GM23338 (cell line): ENCODE data around the gene TMPRSS9. TPM values are rescaled to one million over a fixed set of nuclear protein-coding genes. Genes with fewer than 3 reads are reported as not detected.

Experiments
- ATAC-seq: fragments of 200-7000 bp; cut with Tn5 transposase; 3 replicates; pipeline ENCODE4 v1.9.1; 2020
- DNase-seq: peaks from one replicate; pipeline ENCODE4 v3.0.0-alpha.2; 2015; ENCODE audit warnings: low spot score
- H2AFZ ChIP-seq: fragments of 200-600 bp; sonication (generic); 2 replicates; pipeline ENCODE4 v1.8.0; 2016; ENCODE audit warnings: antibody characterized with exemption, mild to moderate bottlenecking, moderate library complexity
- H3F3A ChIP-seq: fragments of 200-600 bp; sonication (generic); replicated peaks from 2 replicates; pipeline ENCODE4 v1.8.0; 2017; ENCODE audit warnings: antibody characterized with exemption, mixed run types, low read depth
- H3K27ac ChIP-seq: fragments of 200-600 bp; sonication (generic); 2 replicates; pipeline ENCODE4 v1.6.1; 2016; ENCODE audit warnings: low read depth
- H3K27me3 ChIP-seq: fragments of 200-600 bp; sonication (generic); 2 replicates; pipeline ENCODE4 v1.8.0; 2016; ENCODE audit warnings: mild to moderate bottlenecking, mixed run types, moderate library complexity; ENCODE audit not compliant: insufficient read depth
- H3K36me3 ChIP-seq: fragments of 200-600 bp; sonication (generic); 2 replicates; pipeline ENCODE4 v1.8.0; 2016; ENCODE audit warnings: mild to moderate bottlenecking; ENCODE audit not compliant: insufficient read depth
- H3K4me1 ChIP-seq: fragments of 200-600 bp; sonication (generic); 2 replicates; pipeline ENCODE4 v1.8.0; 2016; ENCODE audit warnings: mild to moderate bottlenecking, moderate library complexity; ENCODE audit not compliant: insufficient read depth
- H3K4me2 ChIP-seq: fragments of 200-600 bp; sonication (generic); 2 replicates; pipeline ENCODE4 v1.7.1; 2017; ENCODE audit warnings: mixed run types
- H3K4me3 ChIP-seq: fragments of 200-600 bp; sonication (generic); 2 replicates; pipeline ENCODE4 v1.6.1; 2016; ENCODE audit warnings: mixed run types
- H3K79me2 ChIP-seq: fragments of 200-600 bp; sonication (generic); replicated peaks from 2 replicates; pipeline ENCODE4 v1.8.0; 2017; ENCODE audit warnings: mild to moderate bottlenecking; ENCODE audit not compliant: insufficient read depth
- H3K9me2 ChIP-seq: fragments of 200-600 bp; sonication (generic); 2 replicates; pipeline ENCODE4 v1.8.0; 2017; ENCODE audit not compliant: insufficient read depth
- H4K20me1 ChIP-seq: fragments of 200-600 bp; sonication (generic); replicated peaks from 2 replicates; pipeline ENCODE4 v1.8.0; 2017; ENCODE audit warnings: mild to moderate bottlenecking; ENCODE audit not compliant: insufficient read depth
- H3K27ac Mint-ChIP-seq: 2 replicates; pipeline ENCODE4 v1.8.0; 2020; ENCODE audit warnings: inconsistent platforms, mild to moderate bottlenecking, moderate library complexity, mixed read lengths
- H3K27me3 Mint-ChIP-seq: 3 replicates; pipeline ENCODE4 v1.8.0; 2022; ENCODE audit warnings: low read depth, mild to moderate bottlenecking, moderate library complexity, mixed read lengths, inconsistent platforms; ENCODE audit not compliant: insufficient read depth, poor library complexity
- H3K36me3 Mint-ChIP-seq: 3 replicates; pipeline ENCODE4 v1.8.0; 2021; ENCODE audit warnings: low read depth, mild to moderate bottlenecking, inconsistent platforms, moderate library complexity, mixed read lengths
- H3K4me1 Mint-ChIP-seq: 3 replicates; pipeline ENCODE4 v1.8.0; 2020; ENCODE audit warnings: mild to moderate bottlenecking, inconsistent platforms, mixed read lengths
- H3K4me3 Mint-ChIP-seq: 3 replicates; pipeline ENCODE4 v1.8.0; 2021; ENCODE audit warnings: moderate library complexity, mild to moderate bottlenecking, inconsistent platforms, mixed read lengths
- H3K9me3 Mint-ChIP-seq: 3 replicates; pipeline ENCODE4 v1.8.0; 2020; ENCODE audit warnings: moderate library complexity, mild to moderate bottlenecking, inconsistent platforms, mixed read lengths
- CREB1 ChIP-seq: fragments of 250-450 bp; sonication (Bioruptor Pico); IDR thresholded peaks from 2 replicates; pipeline ENCODE4 v1.5.0; 2020; ENCODE audit warnings: low read depth, mild to moderate bottlenecking, moderate library complexity
- ETS1 ChIP-seq: IDR thresholded peaks from 2 replicates; pipeline ENCODE4 v1.6.1; 2016; ENCODE audit warnings: antibody characterized with exemption
- JUNB ChIP-seq: IDR thresholded peaks from one replicate; pipeline ENCODE4 v1.6.1; 2016; ENCODE audit warnings: antibody characterized with exemption; ENCODE audit not compliant: unreplicated experiment
- NANOG ChIP-seq: IDR thresholded peaks from 2 replicates; pipeline ENCODE4 v1.6.1; 2016; ENCODE audit warnings: antibody characterized with exemption, borderline replicate concordance
- STAT1 ChIP-seq: IDR thresholded peaks from one replicate; pipeline ENCODE4 v1.6.1; 2016; ENCODE audit warnings: antibody characterized with exemption; ENCODE audit not compliant: unreplicated experiment
- ZNF462 ChIP-seq: fragments of 250-450 bp; sonication (Bioruptor Pico); IDR thresholded peaks from 2 replicates; pipeline ENCODE4 v1.5.0; 2020; ENCODE audit warnings: mild to moderate bottlenecking, moderate library complexity
- polyA plus RNA-seq: library from polyadenylated mRNA; unstranded; fragments of >200 nt; fragmentation: Nextera tagmentation; extraction: Ambion mirVana; gene quantifications from 2 replicates; pipeline ENCODE4 v1.2.1, GENCODE V29; 2016
- total RNA-seq: library from RNA; depleted of rRNA; stranded (reverse); fragments of >200 nt; shearing (Covaris generic); gene quantifications from 2 replicates; pipeline ENCODE4 v1.2.3, GENCODE V29; 2014

The TMPRSS9 gene
- total and polyA plus RNA-seq, 2 experiments from 2014 or later = 0.05 to 0.28 TPM

GRCh38 chr19:2438178-2438577 is 78.1 kb downstream of the TMPRSS9 start:
- Histone ChIP-seq H3K4me3 (no peak overlapping the region), H3F3A (0 out of 2 replicates have a peak, but pooled peaks cover 4% of the 10 kb centered on the region), H3K27me3 (no peaks in the 10 kb centered on the region), H3K79me2 (peaks cover 23% of the 10 kb centered on the region), H3K36me3 (peaks cover 11% of the 10 kb centered on the region), H3K4me2 (no peak overlapping the region), H3K9me2 (no peaks in the 10 kb centered on the region), H3K4me1 (no peaks in the 10 kb centered on the region), H2AFZ (no peak overlapping the region), H4K20me1 (no peaks in the 10 kb centered on the region; the same call in 1 of the 2 replicates), H3K27ac (no peak overlapping the region)
- ATAC-seq (no peak), DNase-seq (no peak)
- Mint-ChIP-seq H3K9me3 (no peaks in the 10 kb centered on the region; the same call in 2 of the 3 replicates), H3K27ac (no peak overlapping the region), H3K4me3 (no peak overlapping the region), H3K36me3 (peaks cover 41% of the 10 kb centered on the region), H3K27me3 (peaks cover 6% of the 10 kb centered on the region), H3K4me1 (no peaks in the 10 kb centered on the region)
- TF ChIP-seq ETS1 = no peak
- TF ChIP-seq NANOG = no peak
- no peak for TF ChIP-seq ZNF462
- no peak for TF ChIP-seq JUNB
- TF ChIP-seq STAT1 = no peak

- ATAC-seq (no peak), DNase-seq (no peak)
- no peak overlapping the region for H3K4me3 Mint-ChIP-seq
- Histone ChIP-seq H2AFZ (no peak overlapping the region), H3K27ac (no peak overlapping the region), H3F3A (no peaks in the 10 kb centered on the region), H4K20me1 (no peaks in the 10 kb centered on the region; the same call in 1 of the 2 replicates), H3K4me3 (no peak overlapping the region), H3K4me2 (no peak overlapping the region), H3K27me3 (no peaks in the 10 kb centered on the region), H3K4me1 (no peaks in the 10 kb centered on the region), H3K79me2 (peaks cover 27% of the 10 kb centered on the region), H3K36me3 (peaks cover 11% of the 10 kb centered on the region), H3K9me2 (no peaks in the 10 kb centered on the region)
- no peak for TF ChIP-seq CREB1 (CRISPR knock-in tag)
- TF ChIP-seq JUNB = no peak
- no peak for TF ChIP-seq STAT1
- H3K27me3 Mint-ChIP-seq = peaks cover 6% of the 10 kb centered on the region
- H3K4me1 Mint-ChIP-seq = no peaks in the 10 kb centered on the region
- H3K36me3 Mint-ChIP-seq = peaks cover 38% of the 10 kb centered on the region
- no peaks in the 10 kb centered on the region for H3K9me3 Mint-ChIP-seq
- H3K27ac Mint-ChIP-seq = no peak overlapping the region
Measured at GRCh38 chr19:2440515-2440914, 80.5 kb downstream of the TMPRSS9 start.
